Omental fat pad (tissue), 4 donors: Measurements from ENCODE around the gene NID2. TPM values are rescaled to one million over a fixed set of nuclear protein-coding genes. Genes with fewer than 3 reads are reported as not detected.

Experiments used
- ATAC-seq: fragments of 150-250 bp; one replicate; pipeline ENCODE4 v1.9.1; 2016; ENCODE audit warnings: mild to moderate bottlenecking, moderate library complexity; ENCODE audit not compliant: low FRiP score
- DNase-seq: peaks from one replicate; pipeline ENCODE4 v3.0.0-alpha.2; 2019; ENCODE audit warnings: low spot score
- total RNA-seq, 4 donors: library from RNA; depleted of rRNA; stranded (reverse); fragments of >200 nt; gene quantifications; one replicate each; pipeline ENCODE4 v1.1.0, GENCODE V29; 2016
- TF ChIP-seq, protein P1 (sequence below), 3 donors: fragments of 450-650 bp; IDR thresholded peaks; one replicate each; pipeline ENCODE4 v1.5.1; 2016 to 2017; ENCODE audit warnings: antibody characterized with exemption in 3 of 3, mild to moderate bottlenecking in 3 of 3, moderate library complexity in 2 of 3

Gene NID2
- total RNA-seq, 4 donors from 2014 or later, result 33.3 to 67.0 (median 45.4) TPM

- DNase-seq (no peak), ATAC-seq (peak; percentile 81)
- TF ChIP-seq, protein P1, sequence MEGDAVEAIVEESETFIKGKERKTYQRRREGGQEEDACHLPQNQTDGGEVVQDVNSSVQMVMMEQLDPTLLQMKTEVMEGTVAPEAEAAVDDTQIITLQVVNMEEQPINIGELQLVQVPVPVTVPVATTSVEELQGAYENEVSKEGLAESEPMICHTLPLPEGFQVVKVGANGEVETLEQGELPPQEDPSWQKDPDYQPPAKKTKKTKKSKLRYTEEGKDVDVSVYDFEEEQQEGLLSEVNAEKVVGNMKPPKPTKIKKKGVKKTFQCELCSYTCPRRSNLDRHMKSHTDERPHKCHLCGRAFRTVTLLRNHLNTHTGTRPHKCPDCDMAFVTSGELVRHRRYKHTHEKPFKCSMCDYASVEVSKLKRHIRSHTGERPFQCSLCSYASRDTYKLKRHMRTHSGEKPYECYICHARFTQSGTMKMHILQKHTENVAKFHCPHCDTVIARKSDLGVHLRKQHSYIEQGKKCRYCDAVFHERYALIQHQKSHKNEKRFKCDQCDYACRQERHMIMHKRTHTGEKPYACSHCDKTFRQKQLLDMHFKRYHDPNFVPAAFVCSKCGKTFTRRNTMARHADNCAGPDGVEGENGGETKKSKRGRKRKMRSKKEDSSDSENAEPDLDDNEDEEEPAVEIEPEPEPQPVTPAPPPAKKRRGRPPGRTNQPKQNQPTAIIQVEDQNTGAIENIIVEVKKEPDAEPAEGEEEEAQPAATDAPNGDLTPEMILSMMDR (IDR thresholded peaks at IDR 0.05), result no peak
These were observed 37.1 kb downstream of the NID2 start for GRCh38 chr14:52031781-52032180.

- TF ChIP-seq, protein P1 (IDR thresholded peaks at IDR 0.05), result no peak
- DNase-seq (no peak), ATAC-seq (no peak)
These were observed 39.0 kb downstream of the NID2 start for GRCh38 chr14:52029881-52030280.

GRCh38 chr14:52026901-52027300 lies 42.0 kb downstream of the NID2 start:
- ATAC-seq (no peak), DNase-seq (no peak)
- TF ChIP-seq, protein P1 (IDR thresholded peaks at IDR 0.05), result no peak

- no peak for ATAC-seq
- TF ChIP-seq, protein P1 (IDR thresholded peaks at IDR 0.05), result no peak
These were observed 42.7 kb downstream of the NID2 start for GRCh38 chr14:52026017-52026660.

DNA sequence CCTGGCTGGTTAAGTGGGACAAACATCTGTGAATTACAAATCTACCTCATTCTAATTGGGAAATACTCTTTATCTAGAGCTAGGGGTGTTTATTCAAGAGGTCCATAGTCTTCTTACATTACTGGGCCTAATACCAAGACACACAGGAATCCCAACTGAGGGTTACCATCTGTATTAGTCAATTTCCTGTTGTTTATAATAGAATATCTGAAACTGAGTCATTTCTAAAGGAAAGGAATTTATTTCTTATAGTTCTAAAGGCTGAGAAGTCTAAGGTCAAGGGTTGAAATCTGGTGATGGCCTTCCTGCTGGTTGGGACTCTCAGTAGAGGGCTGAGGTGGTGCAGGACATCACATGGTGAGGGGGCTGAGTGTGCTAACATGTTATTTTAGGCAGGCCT lies 43.5 kb downstream of the NID2 start:
- DNase-seq (no peak), ATAC-seq (no peak)
- TF ChIP-seq, protein P1 (IDR thresholded peaks at IDR 0.05), result no peak

More at GRCh38 chr14:52026017-52026660, 42.7 kb downstream of the NID2 start:
- no peak for DNase-seq

DNA sequence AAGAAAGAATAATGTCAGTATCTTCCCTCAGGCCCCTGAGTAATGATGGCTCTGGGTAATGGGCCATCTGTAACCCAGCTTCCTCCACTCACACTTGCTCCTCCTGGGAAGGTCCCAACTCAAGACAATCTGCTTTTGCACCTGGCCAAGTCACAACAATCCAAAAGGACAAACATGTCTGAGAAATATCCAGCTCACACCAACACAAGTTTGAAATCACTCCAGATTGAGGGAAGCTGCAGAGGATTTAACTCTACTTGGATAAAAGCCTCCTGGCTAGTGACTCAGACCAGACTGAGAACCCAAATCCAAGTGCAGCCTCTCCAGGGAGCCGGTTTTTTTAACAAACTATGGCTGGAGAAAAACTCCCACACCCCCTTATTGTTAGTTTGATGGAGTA lies 45.3 kb downstream of the NID2 start:
- ATAC-seq (no peak), DNase-seq (no peak)
- TF ChIP-seq, protein P1 (IDR thresholded peaks at IDR 0.05), result no peak

- TF ChIP-seq, protein P1 (IDR thresholded peaks at IDR 0.05), result no peak
- DNase-seq (no peak), ATAC-seq (no peak)
These were observed 46.8 kb downstream of the NID2 start for GRCh38 chr14:52021957-52022600.
